Measurements from ENCODE around the gene NUDT17. TPM values are rescaled to one million over a fixed set of nuclear protein-coding genes. Genes with fewer than 3 reads are reported as not detected.
"Not testable (repeated sequence)": the region's sequence is repeated elsewhere in the genome, so short reads cannot be mapped to it uniquely, and the experiment has no call there.

The NUDT17 gene
- total RNA-seq (1 to 10 TPM; 5.8 to 6.1 TPM), polyA plus RNA-seq (1 to 10 TPM; 2.0 to 3.9 (median 3.4) TPM), total RNA-seq (2.5 to 6.5 (median 4.0) reads per million in 6 experiments)

GRCh38 chr1:145845514-145846161 is at the start of gene NUDT17:
Gene NUDT17 (plus strand): TSS chr1:145845630. CDS start chr1:145845641, 11 bp downstream.
- Mint-ChIP-seq H3K27me3 (no peaks in the 10 kb centered on the region), H3K4me1 (peaks cover 9 to 14% (median 13%) of the 10 kb centered on the region in 4 donors), H3K27ac (peak within 1 kb of the TSS in 6 of 10 donors; percentile 71 to 87 (median 76)), H3K4me3 (peak within 1 kb of the TSS in 1 of 10 donors; percentile 22), H3K36me3 (peaks cover 0 to 27% (median 2%) of the 10 kb centered on the region in 3 donors), H3K9me3 (no peaks in the 10 kb centered on the region)
- DNase-seq = peak; percentile 53 to 87 (median 74)
- POLR2A ChIA-PET = interaction anchor here (0.5 to 6.6 kb wide), 19 partner anchors 12 to 192 kb away, joined by 3 to 96 read pairs (median 5); partner anchors contain the start of genes ANKRD35, LIX1L, PEX11B and PIAS3
- ATAC-seq = peak; percentile 83 to 84

GRCh38 chr1:145796753-145797152 is 48.7 kb upstream of the NUDT17 start:
- Mint-ChIP-seq H3K27ac (no peak overlapping the region), H3K4me1 (peaks cover 22 to 28% (median 25%) of the 10 kb centered on the region in 4 donors), H3K9me3 (peaks cover 0 to 32% (median 17%) of the 10 kb centered on the region in 9 donors), H3K4me3 (no peak overlapping the region), H3K27me3 (no peaks in the 10 kb centered on the region), H3K36me3 (peaks cover 24 to 58% (median 52%) of the 10 kb centered on the region in 3 donors)
- POLR2A ChIA-PET = no interaction called here
- DNase-seq (no peak), ATAC-seq (no peak)

- no peak overlapping the region for H3K4me3 Mint-ChIP-seq
- H3K4me1 Mint-ChIP-seq = peaks cover 22 to 55% (median 47%) of the 10 kb centered on the region in 4 donors
- H3K36me3 Mint-ChIP-seq = peaks cover 19 to 50% (median 30%) of the 10 kb centered on the region in 3 donors
- POLR2A ChIA-PET = interaction anchor here (0.6 kb wide), 1 partner anchor 227 kb away, joined by 6 read pairs; no protein-coding TSS in a partner anchor
- DNase-seq = no peak
- H3K27ac Mint-ChIP-seq = peak overlapping the region in 2 of 10 donors; percentile 6 to 50
- H3K9me3 Mint-ChIP-seq = peaks cover 0 to 32% (median 17%) of the 10 kb centered on the region in 9 donors
- no peaks in the 10 kb centered on the region for H3K27me3 Mint-ChIP-seq
- no peak for ATAC-seq
Measured at GRCh38 chr1:145799806-145800205, 45.6 kb upstream of the NUDT17 start.

- DNase-seq = no peak
- H3K36me3 Mint-ChIP-seq = peaks cover 0 to 5% (median 4%) of the 10 kb centered on the region in 3 donors
- no peaks in the 10 kb centered on the region for H3K27me3 Mint-ChIP-seq
- no peak for ATAC-seq
- peaks cover 0 to 3% (median 0%) of the 10 kb centered on the region in 9 donors for H3K9me3 Mint-ChIP-seq
- H3K4me1 Mint-ChIP-seq = peaks cover 26 to 72% (median 64%) of the 10 kb centered on the region in 4 donors
- H3K27ac Mint-ChIP-seq = peak overlapping the region in 1 of 10 donors; percentile 47
- H3K4me3 Mint-ChIP-seq = peak overlapping the region in 1 of 10 donors; percentile 9
- POLR2A ChIA-PET = interaction anchor here (1.0 kb wide), 1 partner anchor 20 kb away, joined by 3 read pairs; the partner anchor contains the start of genes POLR3C and RNF115
Measured at GRCh38 chr1:145804235-145805045, 41.0 kb upstream of the NUDT17 start.

- DNase-seq = no peak
- ATAC-seq = no peak
- H3K4me1 Mint-ChIP-seq = peaks cover 23 to 70% (median 60%) of the 10 kb centered on the region in 4 donors
- POLR2A ChIA-PET = interaction anchor here (1.0 kb wide), 1 partner anchor 19 kb away, joined by 3 read pairs; the partner anchor contains the start of genes POLR3C and RNF115
- H3K4me3 Mint-ChIP-seq = no peak overlapping the region
- no peaks in the 10 kb centered on the region for H3K27me3 Mint-ChIP-seq
- H3K9me3 Mint-ChIP-seq = no peaks in the 10 kb centered on the region
- H3K27ac Mint-ChIP-seq = no peak overlapping the region
- peaks cover 0 to 5% (median under 1%) of the 10 kb centered on the region in 3 donors for H3K36me3 Mint-ChIP-seq
Measured at GRCh38 chr1:145805057-145805456, 40.4 kb upstream of the NUDT17 start.

GRCh38 chr1:145806408-145806807 is 39.0 kb upstream of the NUDT17 start:
- DNase-seq (no peak), ATAC-seq (no peak)
- Mint-ChIP-seq H3K9me3 (no peaks in the 10 kb centered on the region), H3K36me3 (peaks cover 0 to 5% (median 0%) of the 10 kb centered on the region in 3 donors), H3K27ac (peak overlapping the region in 1 of 10 donors; percentile 75), H3K4me1 (peaks cover 19 to 59% (median 50%) of the 10 kb centered on the region in 4 donors), H3K4me3 (no peak overlapping the region), H3K27me3 (no peaks in the 10 kb centered on the region)
- POLR2A ChIA-PET = no interaction called here

GRCh38 chr1:145806844-145807243 is 38.6 kb upstream of the NUDT17 start:
- ATAC-seq (no peak), DNase-seq (no peak)
- Mint-ChIP-seq H3K36me3 (peaks cover 0 to 5% (median 0%) of the 10 kb centered on the region in 3 donors), H3K4me1 (peaks cover 19 to 55% (median 46%) of the 10 kb centered on the region in 4 donors), H3K27me3 (no peaks in the 10 kb centered on the region), H3K27ac (peak overlapping the region in 1 of 10 donors; percentile 75), H3K4me3 (no peak overlapping the region), H3K9me3 (no peaks in the 10 kb centered on the region)
- POLR2A ChIA-PET = no interaction called here

- DNase-seq, POLR2A ChIA-PET, H3K36me3 Mint-ChIP-seq, H3K27ac Mint-ChIP-seq, H3K27me3 Mint-ChIP-seq, ATAC-seq, H3K9me3 Mint-ChIP-seq, H3K4me3 Mint-ChIP-seq: not testable (repeated sequence)
- peaks cover 2 to 17% (median 7%) of the 10 kb centered on the region in 4 donors for H3K4me1 Mint-ChIP-seq
Measured at GRCh38 chr1:145812977-145813810, 32.2 kb upstream of the NUDT17 start.

GRCh38 chr1:145818095-145818494 is 27.3 kb upstream of the NUDT17 start:
- H3K36me3 Mint-ChIP-seq, POLR2A ChIA-PET, H3K27me3 Mint-ChIP-seq, H3K27ac Mint-ChIP-seq, H3K4me3 Mint-ChIP-seq, ATAC-seq, H3K9me3 Mint-ChIP-seq, DNase-seq: not testable (repeated sequence)
- peaks cover 0 to 12% (median 2%) of the 10 kb centered on the region in 4 donors for H3K4me1 Mint-ChIP-seq

- H3K9me3 Mint-ChIP-seq, H3K27me3 Mint-ChIP-seq, DNase-seq: not testable (repeated sequence)
- ATAC-seq = peak in 1 of 2 donors; percentile 2
- Mint-ChIP-seq H3K4me1 (peaks cover 11 to 32% (median 20%) of the 10 kb centered on the region in 4 donors), H3K4me3 (peak overlapping the region in 3 of 10 donors; percentile 41 to 97 (median 70)), H3K27ac (peak overlapping the region in 4 of 10 donors; percentile 8 to 98 (median 81)), H3K36me3 (peaks cover 0 to 28% (median 10%) of the 10 kb centered on the region in 3 donors)
- POLR2A ChIA-PET = interaction anchor here (1.8 kb wide), 1 partner anchor 37 kb away, joined by 22 read pairs; the partner anchor contains the start of gene PIAS3
Measured at GRCh38 chr1:145822779-145823331, 22.6 kb upstream of the NUDT17 start.

Data from naive thymus-derived CD8-positive, alpha-beta T cell (primary cell).